Frontal cortex (tissue), 4 donors: ENCODE results near the gene TMOD1. TPM values are rescaled to one million over a fixed set of nuclear protein-coding genes. Genes with fewer than 3 reads are reported as not detected.
"Not testable (repeated sequence)": the region's sequence is repeated elsewhere in the genome, so short reads cannot be mapped to it uniquely, and the experiment has no call there.

Experiments
- DNase-seq, 2 donors: peaks; one replicate each; pipeline ENCODE4 v3.0.0; 2012; ENCODE audit warnings: low spot score in 2 of 2
- FAIRE-seq: peaks from 2 replicates; lab custom pipeline; 2012; peaks lifted over from hg19 to GRCh38; lab: Jason Lieb, UNC
- total RNA-seq: library from RNA; depleted of rRNA; stranded (reverse); fragments of >200 nt; gene quantifications from one replicate; pipeline ENCODE4 v1.2.3, GENCODE V29; 2014
- donor health status: control.
- donor health status: control.
- donor health status: control.

TMOD1 gene
- total RNA-seq, 1 donor from 2014 or later = 20.0 TPM

DNA sequence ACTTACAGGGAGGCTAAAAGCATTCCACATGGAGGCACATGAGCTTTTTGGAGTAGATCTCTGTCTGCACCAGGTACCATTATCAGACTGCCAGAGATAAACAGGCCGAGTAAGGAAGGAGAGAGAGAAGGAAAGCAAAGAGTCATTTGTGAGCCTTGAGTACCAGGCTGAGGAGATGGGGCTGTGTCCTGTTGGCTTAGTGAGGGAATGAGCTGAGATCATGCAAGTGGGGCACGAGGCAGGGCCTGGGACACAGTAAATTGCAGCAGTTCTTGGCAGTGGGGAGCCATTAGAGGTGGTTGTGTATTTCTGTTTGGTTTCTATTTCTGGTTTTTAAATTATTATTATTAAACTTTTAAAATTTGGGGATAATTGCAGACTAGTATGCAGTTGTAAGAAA is 78.4 kb downstream of the TMOD1 start:
- DNase-seq (no peak), FAIRE-seq (no peak)

DNA sequence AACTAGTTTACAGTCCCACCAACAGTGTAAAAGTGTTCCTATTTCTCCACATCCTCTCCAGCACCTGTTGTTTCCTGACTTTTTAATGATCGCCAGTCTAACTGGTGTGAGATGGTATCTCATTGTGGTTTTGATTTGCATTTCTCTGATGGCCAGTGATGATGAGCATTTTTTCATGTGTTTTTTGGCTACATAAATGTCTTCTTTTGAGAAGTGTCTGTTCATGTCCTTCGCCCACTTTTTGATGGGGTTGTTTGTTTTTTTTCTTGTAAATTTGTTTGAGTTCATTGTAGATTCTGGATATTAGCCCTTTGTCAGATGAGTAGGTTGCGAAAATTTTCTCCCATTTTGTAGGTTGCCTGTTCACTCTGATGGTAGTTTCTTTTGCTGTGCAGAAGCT is 80.1 kb downstream of the TMOD1 start:
- not testable (repeated sequence) for FAIRE-seq, DNase-seq

DNA sequence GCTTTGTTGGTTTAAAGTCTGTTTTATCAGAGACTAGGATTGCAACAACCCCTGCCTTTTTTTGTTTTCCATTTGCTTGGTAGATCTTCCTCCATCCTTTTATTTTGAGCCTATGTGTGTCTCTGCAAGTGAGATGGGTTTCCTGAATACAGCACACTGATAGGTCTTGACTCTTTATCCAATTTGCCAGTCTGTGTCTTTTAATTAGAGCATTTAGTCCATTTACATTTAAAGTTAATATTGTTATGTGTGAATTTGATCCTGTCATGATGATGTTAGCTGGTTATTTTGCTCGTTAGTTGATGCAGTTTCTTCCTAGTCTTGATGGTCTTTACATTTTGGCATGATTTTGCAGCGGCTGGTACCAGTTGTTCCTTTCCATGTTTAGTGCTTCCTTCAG is 83.3 kb downstream of the TMOD1 start:
- FAIRE-seq, DNase-seq: not testable (repeated sequence)

DNA sequence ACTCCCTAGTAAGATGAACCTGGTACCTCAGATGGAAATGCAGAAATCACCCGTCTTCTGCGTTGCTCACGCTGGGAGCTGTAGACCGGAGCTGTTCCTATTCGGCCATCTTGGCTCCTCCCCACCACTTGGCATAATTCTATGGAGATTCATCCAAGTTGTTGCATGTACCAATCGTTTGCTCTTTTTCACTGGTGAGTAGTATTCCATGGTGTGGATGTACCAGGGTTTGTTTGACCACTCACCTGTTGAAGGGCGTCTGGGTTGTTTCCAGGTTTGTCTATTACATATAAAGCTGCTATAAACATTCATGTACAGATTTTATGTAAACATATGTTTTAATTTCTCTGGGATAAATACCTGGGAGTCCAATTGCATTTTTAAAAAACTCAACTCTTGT is 85.4 kb downstream of the TMOD1 start:
- not testable (repeated sequence) for FAIRE-seq, DNase-seq

DNA sequence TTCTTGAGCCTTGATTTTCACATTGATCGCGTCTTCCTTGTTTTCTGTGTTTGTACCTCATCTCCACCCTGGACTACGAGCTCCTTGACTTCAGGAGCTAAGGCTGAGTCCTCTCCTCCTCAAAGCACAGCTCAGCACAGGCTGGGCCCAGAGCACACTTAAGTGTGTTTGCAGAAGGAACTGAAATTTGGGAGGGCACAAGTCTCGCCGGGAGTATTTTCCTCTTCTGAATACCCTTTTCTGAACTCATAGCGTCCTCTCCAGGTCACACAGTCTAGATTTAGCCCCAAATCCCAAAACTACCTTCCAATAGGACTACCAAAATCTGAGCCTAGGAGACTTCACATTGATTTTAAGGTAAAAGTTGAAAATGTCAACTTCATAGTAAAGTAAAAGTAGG is 90.1 kb downstream of the TMOD1 start:
- DNase-seq (no peak), FAIRE-seq (no peak)

DNA sequence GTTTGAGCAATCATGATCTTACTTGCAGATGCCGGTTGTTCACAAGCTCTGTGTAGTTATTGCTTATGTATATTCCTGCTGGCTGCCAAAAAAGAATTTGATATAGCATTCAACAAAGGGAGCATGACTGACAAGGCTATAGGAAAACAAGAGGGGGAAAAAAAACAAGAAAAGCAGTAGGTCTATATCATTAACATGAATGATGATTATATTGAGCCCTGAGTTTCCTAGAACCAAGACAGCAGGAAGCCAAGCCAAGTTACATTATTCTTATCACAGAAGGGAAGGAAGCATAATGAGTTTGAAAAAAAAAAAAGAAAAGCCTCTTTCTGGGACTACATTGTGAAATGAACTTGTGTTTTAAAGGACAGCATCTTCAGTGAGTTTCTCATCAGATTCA is 90.7 kb downstream of the TMOD1 start:
- FAIRE-seq (no peak), DNase-seq (no peak)

DNA sequence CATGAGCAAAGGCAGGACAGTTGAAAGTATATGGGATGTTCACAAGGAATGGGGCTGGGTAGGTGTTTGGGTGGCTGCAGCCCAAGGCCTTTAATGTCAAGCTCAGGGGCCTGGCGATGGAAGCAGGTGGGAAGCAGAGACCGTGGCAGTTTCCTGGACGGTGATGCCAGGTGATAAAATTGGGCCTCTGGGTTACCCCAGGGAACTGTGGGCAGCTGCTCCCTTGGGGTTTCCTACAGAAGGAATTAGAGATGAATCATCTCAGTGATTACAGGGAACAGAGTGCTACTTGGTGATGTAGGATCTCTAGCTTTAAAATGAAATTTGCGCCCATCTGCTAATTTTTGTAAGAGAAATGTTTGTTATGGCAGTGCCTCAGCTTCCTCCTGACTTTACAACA is 92.5 kb downstream of the TMOD1 start:
- FAIRE-seq = no peak
- peak in 1 of 2 donors; percentile 38 for DNase-seq

DNA sequence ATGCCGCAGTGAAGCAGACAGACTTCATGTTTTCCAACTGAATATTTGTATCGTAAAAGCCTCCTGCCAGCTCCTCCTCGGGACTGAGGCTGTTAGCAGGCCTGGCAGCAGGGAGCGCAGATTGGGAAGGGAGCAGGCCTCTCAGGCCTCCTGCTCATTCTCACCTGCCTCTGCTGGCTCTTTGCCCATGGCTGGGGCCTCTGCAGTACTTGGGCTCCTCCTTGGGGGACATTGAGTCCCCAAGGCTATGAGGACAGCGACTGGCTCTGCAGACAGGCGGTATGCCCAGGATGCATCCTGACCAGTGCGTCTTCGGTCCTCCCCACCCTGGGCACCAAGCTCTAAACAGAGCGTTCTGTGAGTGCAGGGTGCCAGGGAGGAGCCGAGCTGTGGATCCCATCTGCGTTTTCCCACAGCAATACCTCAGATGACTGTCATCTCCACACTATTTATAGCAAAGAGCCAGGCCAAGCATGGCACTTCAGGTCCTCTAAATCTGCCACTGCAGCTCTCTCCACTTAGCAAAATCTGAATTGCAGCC is 93.0 kb downstream of the TMOD1 start:
- no peak for FAIRE-seq
- DNase-seq = no peak

DNA sequence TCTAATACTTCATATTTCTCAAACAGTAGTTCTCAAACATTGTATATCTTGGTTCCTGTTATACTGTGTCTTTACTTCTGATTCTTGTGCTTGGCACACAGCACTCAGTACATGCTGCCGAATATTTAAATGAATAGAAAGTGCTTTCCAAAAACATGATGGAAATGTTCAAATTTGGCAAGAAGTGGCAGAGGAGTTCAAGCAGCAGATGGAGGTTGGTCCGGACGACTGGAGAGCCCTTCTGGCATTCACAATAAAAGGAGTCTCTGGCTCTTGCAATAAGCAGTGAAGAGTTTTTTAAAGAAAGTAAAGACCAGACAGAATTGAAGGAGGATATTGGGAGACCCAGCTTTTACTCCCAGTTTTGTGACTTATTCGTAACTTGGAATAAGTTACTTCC is 95.4 kb downstream of the TMOD1 start:
- FAIRE-seq (no peak), DNase-seq (no peak)

DNA sequence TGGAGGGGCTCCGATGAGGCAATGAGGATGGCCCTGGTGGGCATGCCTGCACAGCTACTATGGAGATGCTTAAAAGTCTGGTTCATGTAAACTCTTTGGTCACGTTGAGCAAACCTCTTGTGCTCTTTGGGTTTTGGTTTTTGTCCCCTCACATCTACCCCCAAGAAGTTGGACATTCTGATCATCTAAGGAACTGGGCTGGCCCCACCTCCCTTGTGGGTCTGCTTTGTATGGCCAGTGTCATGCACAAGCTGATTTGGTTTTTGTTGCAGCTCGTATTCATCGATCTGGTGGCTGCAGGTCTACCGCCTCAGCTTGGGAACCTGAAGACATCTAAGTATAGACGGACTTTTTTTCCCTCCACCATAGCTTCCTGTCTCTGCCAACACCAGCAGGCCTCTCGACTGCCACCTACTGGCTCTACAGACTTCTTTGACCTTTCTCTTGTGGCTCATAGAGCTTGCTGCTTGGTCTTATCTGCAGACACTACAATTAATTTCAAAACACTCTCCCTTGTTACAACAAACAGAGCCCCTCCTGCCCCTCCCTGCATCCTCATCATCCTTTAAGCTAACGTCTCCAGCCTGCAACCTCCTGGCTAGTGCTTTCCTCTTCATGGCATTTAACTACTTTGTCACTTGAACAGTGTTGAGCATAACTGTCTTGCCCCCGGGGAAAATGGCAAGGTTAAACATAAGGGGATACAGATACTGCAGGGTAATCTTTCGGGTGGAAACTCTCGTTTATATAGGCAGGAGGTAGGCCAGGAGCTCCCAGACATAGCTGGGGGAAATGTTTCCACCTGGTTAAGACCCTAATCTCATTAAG is 97.2 kb downstream of the TMOD1 start:
- FAIRE-seq = no peak
- peak in 1 of 2 donors; percentile 49 for DNase-seq

DNA sequence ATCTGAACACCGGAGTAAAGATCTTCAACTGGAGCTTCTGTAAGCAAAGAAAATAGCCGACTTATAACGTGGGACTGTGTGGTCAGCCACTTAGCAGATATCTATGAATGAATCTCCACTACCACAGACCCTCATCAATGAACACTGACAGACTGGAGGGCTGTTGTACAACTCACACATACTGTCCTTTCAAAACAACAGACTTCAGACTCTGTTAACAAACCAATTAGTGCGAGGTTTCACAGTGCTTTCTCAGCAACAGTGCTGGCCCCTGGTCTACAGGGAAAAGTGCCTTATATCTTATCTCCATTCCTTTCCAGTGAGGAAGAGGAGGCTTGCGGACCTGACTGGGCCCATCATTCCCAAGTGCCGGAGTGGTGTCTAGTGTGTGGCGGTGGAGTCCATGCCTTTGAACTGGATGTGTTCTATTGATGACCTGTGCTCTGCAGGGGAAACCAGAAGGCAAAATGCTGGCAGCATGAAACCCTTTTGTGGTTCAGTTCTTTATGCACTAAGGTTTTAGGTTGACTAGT is 97.9 kb downstream of the TMOD1 start:
- no peak for DNase-seq
- FAIRE-seq = no peak

DNA sequence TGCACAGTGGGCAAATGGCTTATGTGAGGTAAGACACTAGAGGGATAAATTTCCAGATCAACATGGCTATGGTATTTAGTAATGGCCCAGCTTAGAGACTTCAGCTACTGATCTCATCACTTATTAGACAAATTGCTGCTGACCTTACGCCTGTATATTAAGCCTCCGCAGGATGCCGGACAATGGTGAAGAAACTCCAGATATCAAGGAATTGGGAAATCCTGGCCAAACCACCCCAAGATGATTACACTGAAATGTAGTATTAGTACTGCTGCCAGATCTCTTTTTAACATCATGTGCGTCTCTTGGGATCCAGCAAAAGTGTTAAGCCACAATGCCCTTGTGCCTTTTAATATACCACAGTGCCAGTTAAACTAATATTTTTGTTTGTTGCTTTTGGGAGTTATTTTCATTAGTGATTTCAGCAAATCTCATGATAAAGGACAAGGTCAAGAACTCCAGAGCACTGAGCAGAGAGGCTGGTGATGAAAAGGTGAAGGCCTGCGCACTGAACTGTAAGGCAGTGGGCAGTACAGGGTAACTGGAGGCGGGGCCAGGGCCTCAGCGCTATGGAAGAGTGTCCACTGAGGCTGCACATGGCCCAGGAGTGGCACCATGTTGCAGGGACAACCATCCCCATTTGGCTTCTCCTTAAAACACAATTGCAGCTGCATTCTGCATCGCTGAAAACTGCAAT is 99.2 kb downstream of the TMOD1 start:
- no peak for FAIRE-seq
- DNase-seq = no peak

DNA sequence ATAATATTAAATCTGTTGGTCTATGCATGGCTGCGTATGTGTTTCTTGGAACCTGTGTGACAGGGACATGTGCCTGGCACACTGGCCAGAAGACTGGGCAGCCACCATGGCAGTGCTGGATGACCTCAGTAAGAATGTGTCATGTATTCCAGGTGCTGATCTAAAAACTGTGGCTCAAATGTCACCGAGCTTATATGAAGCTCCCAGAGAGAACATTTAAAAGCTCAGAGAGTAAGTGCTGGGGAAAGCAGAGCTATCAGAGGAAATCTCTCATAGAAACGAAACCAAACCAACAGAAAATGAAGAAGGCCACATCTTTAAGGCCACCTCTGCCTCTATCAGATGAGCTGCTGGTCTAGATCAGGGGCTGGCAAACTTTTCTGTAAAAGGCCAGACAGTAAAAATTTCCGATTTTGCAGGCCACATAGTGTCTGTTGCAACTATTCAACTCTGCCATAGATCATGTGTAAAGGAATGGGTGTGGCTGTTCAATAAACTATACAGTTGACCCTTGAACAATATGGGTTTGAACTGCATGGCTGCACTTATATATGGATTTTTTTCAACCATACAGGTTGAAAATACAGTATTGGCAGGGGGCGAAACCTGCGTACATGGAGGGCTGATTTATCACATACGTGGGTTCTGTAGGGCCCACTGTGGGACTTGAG is 99.9 kb downstream of the TMOD1 start:
- FAIRE-seq = no peak
- DNase-seq = no peak

DNA sequence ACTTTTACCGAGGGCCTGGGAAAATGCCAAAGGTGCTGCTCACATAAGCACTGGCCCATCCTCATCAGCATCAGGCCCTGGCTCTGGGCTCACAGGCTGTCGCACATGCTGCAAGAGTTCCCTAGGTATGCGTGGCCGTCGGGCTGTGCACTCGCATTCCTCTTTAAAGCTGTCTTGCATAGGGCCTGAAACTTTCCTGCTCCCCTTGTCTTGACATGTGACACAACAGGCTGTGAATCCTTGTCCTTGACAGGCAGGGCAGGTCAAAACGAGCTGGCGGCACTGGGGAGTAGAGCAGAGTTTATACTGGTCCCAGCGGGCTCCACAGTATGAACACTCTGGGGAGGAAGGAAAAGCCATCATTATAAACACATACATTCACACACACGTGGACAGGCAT is 101.0 kb downstream of the TMOD1 start:
- no peak for FAIRE-seq
- no peak for DNase-seq

DNA sequence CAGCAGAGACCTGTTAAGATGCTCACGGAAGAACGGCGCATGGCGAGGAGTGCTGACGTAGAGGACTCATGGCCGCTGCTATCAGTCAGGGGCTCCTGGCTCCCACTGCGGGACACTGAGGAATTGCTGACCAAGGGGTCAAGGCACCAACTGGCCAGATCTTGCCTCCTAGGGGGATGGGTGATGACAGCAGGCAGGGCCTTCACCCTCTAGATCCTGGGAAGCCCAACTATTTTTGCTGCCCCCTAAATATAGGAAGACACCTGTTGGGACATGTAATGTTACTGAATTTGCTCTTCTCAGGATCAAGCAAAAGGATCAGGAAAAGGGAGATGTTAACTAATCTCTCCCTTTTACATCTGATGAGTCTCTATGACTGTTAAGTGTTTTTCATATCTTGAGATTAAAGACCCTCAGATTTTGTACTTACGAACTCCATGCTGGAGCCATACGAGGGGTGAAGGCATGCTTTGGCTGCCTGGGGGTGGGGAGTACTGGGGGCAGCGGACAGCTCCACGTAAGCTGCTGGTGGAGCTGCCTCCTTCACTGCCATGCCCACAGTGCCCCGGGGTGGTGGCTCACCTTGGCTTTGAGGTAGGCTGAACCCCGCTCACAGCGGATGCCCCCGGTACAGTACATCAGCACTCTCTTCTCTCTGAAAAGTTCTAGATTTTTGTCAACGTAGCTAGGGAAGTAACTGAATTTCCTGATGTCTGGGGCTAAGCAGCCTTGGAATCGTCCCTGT is 103.6 kb downstream of the TMOD1 start:
- no peak for DNase-seq
- no peak for FAIRE-seq

DNA sequence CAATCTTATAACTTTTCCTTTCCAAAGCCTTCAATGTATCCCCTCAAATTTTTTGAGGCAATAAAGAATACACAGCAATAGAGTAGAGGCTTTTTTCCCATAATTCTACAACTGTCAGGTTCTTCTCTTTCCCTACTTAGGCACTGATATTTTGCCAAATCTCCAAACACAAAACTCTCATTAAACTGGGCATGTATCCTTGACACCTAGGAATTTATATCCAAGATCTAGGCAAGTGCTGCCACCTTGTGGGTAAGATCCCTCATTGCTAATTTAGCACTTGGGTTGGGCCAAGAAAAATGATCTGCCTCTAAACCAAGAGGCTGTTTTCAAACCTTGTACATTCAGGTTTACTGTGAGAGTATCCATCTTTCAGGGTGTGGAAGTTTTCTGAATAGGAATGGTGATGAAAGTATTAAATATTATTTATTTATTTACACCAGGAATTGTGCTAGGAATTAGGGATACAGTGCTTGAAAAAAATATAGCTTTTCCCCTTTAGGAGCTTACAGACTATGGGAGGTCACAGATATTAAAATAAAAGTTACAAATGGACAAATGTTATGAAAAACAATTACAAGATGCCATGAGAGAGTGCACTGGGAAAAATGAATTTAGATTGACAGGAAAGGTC is 114.1 kb downstream of the TMOD1 start:
- peak in 1 of 2 donors; percentile 57 for DNase-seq
- FAIRE-seq = peak; percentile 76

DNA sequence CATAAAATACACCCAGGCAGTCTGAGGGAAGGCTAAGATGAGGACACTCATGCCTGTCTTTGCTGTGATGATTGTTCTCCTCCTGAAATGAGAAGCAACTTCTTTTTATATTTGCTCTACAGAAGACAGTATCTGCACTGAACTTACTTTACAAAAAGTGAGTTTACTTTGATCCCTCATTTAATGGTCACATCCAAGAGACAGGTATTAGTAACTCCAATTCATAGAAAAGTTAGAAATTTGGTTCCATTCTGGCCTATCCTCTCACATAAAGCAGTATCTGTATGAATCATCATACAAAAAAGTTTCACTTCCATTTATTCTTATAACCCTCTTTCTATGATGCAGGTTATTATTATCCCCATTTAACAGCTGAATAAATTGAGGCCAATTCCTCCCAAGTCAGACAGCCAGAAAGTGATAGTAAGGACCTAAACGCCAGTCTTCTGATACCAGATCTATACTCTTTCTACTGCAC is 116.5 kb downstream of the TMOD1 start:
- DNase-seq = no peak
- FAIRE-seq = no peak

DNA sequence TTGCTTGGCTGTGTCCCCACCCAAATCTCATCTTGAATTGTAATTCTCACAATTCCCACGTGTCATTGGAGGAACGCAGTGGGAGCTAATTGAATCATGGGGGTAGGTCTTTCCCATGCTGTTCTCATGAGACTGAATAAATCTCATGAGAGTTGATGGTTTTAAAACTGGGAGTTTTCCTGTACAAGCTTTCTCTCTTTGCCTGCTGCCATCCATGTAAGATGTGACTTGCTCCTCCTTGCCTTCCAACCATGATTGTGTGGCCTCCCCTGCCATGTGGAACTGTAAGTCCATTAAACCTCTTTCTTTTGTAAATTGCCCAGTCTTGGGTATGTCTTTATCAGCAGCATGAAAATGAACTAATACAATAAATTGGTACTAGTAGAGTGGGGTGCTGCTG is 118.6 kb downstream of the TMOD1 start:
- not testable (repeated sequence) for DNase-seq, FAIRE-seq

DNA sequence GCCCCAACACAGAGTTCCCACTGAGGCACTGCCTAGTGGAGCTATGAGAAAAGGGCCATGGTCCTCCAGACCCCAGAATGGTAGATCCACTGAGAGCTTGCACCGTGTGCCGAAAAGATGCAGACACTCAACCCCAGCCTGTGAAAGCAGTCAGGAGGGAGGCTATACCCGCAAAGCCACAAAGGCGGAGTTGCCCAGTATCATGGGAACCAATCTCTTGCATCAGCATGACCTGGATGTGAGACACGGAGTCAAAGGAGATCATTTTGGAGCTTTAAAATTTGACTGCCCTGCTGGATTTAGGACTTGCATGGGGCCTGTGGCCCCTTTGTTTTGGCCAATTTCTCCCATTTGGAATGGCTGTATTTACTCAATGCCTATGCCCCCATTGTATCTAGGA is 121.0 kb downstream of the TMOD1 start:
- not testable (repeated sequence) for FAIRE-seq, DNase-seq
